K562 (cell line): ENCODE results near the gene ZNF562. TPM values are rescaled to one million over a fixed set of nuclear protein-coding genes. Genes with fewer than 3 reads are reported as not detected.

ENCODE experiments used
- MAZ ChIP-seq, 2 experiments: fragments of 450-650 bp in 1 of 2; sonication (generic) in 1 of 2; formaldehyde crosslinking; IDR thresholded peaks in 1 of 2; conservative IDR thresholded peaks in 1 of 2; 2 replicates each; pipeline versions ENCODE4 v1.4.0 to v1.5.0; 2020; ENCODE audit warnings: mild to moderate bottlenecking in 1 of 2, missing genetic modification reagents in 1 of 2
- NCOA1 ChIP-seq: fragments of 450-650 bp; IDR thresholded peaks from 2 replicates; pipeline ENCODE4 v1.6.1; 2016; ENCODE audit warnings: low read depth
- NKRF ChIP-seq: fragments of 450-650 bp; IDR thresholded peaks from 2 replicates; pipeline ENCODE4 v1.6.1; 2016; ENCODE audit warnings: borderline replicate concordance
- NR4A1 ChIP-seq, 2 experiments: fragments of 250-450 bp in 1 of 2; fragments of 450-650 bp in 1 of 2; sonication (Bioruptor Pico) in 1 of 2; IDR thresholded peaks; 2 replicates each; pipeline versions ENCODE4 v1.4.0 to v1.6.1; 2016 to 2020; ENCODE audit warnings: mild to moderate bottlenecking in 2 of 2, missing compliant biosample characterization in 1 of 2, missing genetic modification characterization in 1 of 2, moderate library complexity in 1 of 2
- RCOR1 ChIP-seq, 2 experiments: IDR thresholded peaks; 2 replicates each; pipeline ENCODE4 v1.6.1; 2012; ENCODE audit warnings: low read depth in 2 of 2, low read length in 2 of 2, borderline replicate concordance in 1 of 2, improper control_type of control experiment in 1 of 2
- polyA plus RNA-seq, 8 experiments: library from polyadenylated mRNA; depleted of rRNA in 4 of 8; stranded (reverse) in 5 of 8; unstranded in 3 of 8; fragments of >200 nt; fragmentation: Nextera tagmentation in 2 of 8; fragmentation: Illumina TruSeq in 1 of 8; extraction: Ambion mirVana in 2 of 8; extraction: Trizol in 1 of 8; gene quantifications; 2 replicates each; pipeline versions ENCODE4 v1.2.1 to v1.2.3, GENCODE V29; 2011 to 2014; ENCODE audit warnings: inconsistent platforms in 1 of 8, missing spikeins in 1 of 8
- total RNA-seq, 7 experiments: library from RNA; depleted of rRNA in 6 of 7; stranded (reverse); fragments of >200 nt in 6 of 7; fragmentation: Illumina TruSeq in 2 of 7; extraction: Trizol in 2 of 7; gene quantifications; 2 replicates each; pipeline versions ENCODE4 v1.2.1 to v1.2.3, GENCODE V29; 2011 to 2021; ENCODE audit warnings: low replicate concordance in 1 of 7
- TF ChIP-seq, protein P1 (sequence below): fragments of 250-450 bp; sonication (Bioruptor Pico); IDR thresholded peaks from 2 replicates; pipeline ENCODE4 v1.5.0; 2020; ENCODE audit warnings: mild to moderate bottlenecking, borderline replicate concordance
- TF ChIP-seq, protein P2 (sequence below): sonication (generic); formaldehyde crosslinking; IDR thresholded peaks from 2 replicates; pipeline ENCODE4 v1.8.0; 2022; ENCODE audit warnings: mild to moderate bottlenecking, missing genetic modification reagents

The ZNF562 gene
- total and polyA plus RNA-seq, 9 of the 15 experiments (the other 6 are each of a cell fraction or from before 2014, with no cell fraction given) = 11.8 to 46.9 (median 20.8) TPM

- TF ChIP-seq NR4A1 (CRISPR knock-in tag; IDR thresholded peaks at IDR 0.05) = no peak
- 0 out of 2 replicates have a peak, but pooled peaks have one; percentile 67 for TF ChIP-seq NR4A1 (tag; IDR thresholded peaks at IDR 0.05)
- 0 out of 2 replicates have a peak, but pooled peaks have one; percentile 72 for TF ChIP-seq NKRF
- TF ChIP-seq, protein P1, sequence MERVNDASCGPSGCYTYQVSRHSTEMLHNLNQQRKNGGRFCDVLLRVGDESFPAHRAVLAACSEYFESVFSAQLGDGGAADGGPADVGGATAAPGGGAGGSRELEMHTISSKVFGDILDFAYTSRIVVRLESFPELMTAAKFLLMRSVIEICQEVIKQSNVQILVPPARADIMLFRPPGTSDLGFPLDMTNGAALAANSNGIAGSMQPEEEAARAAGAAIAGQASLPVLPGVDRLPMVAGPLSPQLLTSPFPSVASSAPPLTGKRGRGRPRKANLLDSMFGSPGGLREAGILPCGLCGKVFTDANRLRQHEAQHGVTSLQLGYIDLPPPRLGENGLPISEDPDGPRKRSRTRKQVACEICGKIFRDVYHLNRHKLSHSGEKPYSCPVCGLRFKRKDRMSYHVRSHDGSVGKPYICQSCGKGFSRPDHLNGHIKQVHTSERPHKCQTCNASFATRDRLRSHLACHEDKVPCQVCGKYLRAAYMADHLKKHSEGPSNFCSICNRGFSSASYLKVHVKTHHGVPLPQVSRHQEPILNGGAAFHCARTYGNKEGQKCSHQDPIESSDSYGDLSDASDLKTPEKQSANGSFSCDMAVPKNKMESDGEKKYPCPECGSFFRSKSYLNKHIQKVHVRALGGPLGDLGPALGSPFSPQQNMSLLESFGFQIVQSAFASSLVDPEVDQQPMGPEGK (CRISPR knock-in tag) = 0 out of 2 replicates have a peak, but pooled peaks have one; percentile 2
- TF ChIP-seq MAZ (CRISPR knock-in tag; conservative IDR thresholded peaks at IDR 0.05 in 1 of 2, IDR thresholded peaks at IDR 0.05 in 1 of 2) = peak; percentile 66 to 85; a peak in 3 of 4 replicates
- TF ChIP-seq RCOR1 (IDR thresholded peaks at IDR 0.05; ENCODE audit: borderline replicate concordance in 1 of 2, low read depth in 2 of 2, low read length in 2 of 2) = peak in 1 of 2 experiments; percentile 70; a peak in 2 of 4 replicates
- peak; percentile 99 for TF ChIP-seq NCOA1
- TF ChIP-seq, protein P2, sequence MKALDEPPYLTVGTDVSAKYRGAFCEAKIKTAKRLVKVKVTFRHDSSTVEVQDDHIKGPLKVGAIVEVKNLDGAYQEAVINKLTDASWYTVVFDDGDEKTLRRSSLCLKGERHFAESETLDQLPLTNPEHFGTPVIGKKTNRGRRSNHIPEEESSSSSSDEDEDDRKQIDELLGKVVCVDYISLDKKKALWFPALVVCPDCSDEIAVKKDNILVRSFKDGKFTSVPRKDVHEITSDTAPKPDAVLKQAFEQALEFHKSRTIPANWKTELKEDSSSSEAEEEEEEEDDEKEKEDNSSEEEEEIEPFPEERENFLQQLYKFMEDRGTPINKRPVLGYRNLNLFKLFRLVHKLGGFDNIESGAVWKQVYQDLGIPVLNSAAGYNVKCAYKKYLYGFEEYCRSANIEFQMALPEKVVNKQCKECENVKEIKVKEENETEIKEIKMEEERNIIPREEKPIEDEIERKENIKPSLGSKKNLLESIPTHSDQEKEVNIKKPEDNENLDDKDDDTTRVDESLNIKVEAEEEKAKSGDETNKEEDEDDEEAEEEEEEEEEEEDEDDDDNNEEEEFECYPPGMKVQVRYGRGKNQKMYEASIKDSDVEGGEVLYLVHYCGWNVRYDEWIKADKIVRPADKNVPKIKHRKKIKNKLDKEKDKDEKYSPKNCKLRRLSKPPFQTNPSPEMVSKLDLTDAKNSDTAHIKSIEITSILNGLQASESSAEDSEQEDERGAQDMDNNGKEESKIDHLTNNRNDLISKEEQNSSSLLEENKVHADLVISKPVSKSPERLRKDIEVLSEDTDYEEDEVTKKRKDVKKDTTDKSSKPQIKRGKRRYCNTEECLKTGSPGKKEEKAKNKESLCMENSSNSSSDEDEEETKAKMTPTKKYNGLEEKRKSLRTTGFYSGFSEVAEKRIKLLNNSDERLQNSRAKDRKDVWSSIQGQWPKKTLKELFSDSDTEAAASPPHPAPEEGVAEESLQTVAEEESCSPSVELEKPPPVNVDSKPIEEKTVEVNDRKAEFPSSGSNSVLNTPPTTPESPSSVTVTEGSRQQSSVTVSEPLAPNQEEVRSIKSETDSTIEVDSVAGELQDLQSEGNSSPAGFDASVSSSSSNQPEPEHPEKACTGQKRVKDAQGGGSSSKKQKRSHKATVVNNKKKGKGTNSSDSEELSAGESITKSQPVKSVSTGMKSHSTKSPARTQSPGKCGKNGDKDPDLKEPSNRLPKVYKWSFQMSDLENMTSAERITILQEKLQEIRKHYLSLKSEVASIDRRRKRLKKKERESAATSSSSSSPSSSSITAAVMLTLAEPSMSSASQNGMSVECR (CRISPR knock-in tag) = peak; percentile 54; the same call in 1 of the 2 replicates
These were observed 53.5 kb downstream of the ZNF562 start, which contains the start of gene ZNF561 (continued) for GRCh38 chr19:9621156-9622037.
